Ishikawa (cell line): ENCODE data around the gene RIT1.

Source experiments
- CEBPB ChIP-seq: IDR thresholded peaks from 2 replicates; pipeline ENCODE4 v1.6.1; 2012
- CREB1 ChIP-seq: IDR thresholded peaks from 2 replicates; pipeline ENCODE4 v1.6.1; 2012; ENCODE audit warnings: low read depth
- EGR1 ChIP-seq: IDR thresholded peaks from 2 replicates; pipeline ENCODE4 v1.6.1; 2012
- EP300 ChIP-seq: IDR thresholded peaks from 2 replicates; pipeline ENCODE4 v1.6.1; 2012; ENCODE audit warnings: borderline replicate concordance
- FOXM1 ChIP-seq: IDR thresholded peaks from 2 replicates; pipeline ENCODE4 v1.6.1; 2012; ENCODE audit warnings: low read depth, borderline replicate concordance
- RAD21 ChIP-seq: IDR thresholded peaks from 2 replicates; pipeline ENCODE4 v1.6.1; 2012; ENCODE audit warnings: low read depth
- TCF12 ChIP-seq: IDR thresholded peaks from 2 replicates; pipeline ENCODE4 v1.6.1; 2012; ENCODE audit warnings: low read depth
- TEAD4 ChIP-seq: IDR thresholded peaks from 2 replicates; pipeline ENCODE4 v1.6.1; 2012
- YY1 ChIP-seq: IDR thresholded peaks from 2 replicates; pipeline ENCODE4 v1.6.1; 2012; ENCODE audit warnings: low read depth
- TF ChIP-seq, protein P1 (sequence below): IDR thresholded peaks from 2 replicates; pipeline ENCODE4 v1.6.1; 2012
- TF ChIP-seq, protein P2 (sequence below): IDR thresholded peaks from 2 replicates; pipeline ENCODE4 v1.6.1; 2012
- TF ChIP-seq, protein P3 (sequence below): IDR thresholded peaks from 2 replicates; pipeline ENCODE4 v1.6.1; 2012; ENCODE audit warnings: low read depth, mild to moderate bottlenecking

DNA sequence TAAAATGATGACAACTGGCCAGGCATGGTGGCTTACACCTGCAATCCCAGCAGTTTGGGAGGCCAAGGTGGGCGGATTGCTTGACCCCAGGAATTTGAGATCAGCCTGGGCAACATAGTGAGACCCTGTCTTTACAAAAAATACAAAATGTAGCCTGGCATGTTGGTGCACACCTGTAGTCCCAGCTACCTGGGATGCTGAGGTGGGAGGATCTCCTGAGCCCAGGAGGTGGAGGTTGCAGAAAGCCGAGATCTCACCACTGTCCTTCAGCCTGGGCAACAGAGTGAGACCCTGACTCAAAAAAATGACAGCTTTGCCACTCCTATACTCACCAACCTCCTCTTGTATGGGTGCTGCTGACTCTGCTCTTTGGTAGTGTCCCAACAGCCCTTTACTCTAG lies 33.2 kb downstream of the RIT1 start:
- no peak for TF ChIP-seq TEAD4
- TF ChIP-seq, protein P1, sequence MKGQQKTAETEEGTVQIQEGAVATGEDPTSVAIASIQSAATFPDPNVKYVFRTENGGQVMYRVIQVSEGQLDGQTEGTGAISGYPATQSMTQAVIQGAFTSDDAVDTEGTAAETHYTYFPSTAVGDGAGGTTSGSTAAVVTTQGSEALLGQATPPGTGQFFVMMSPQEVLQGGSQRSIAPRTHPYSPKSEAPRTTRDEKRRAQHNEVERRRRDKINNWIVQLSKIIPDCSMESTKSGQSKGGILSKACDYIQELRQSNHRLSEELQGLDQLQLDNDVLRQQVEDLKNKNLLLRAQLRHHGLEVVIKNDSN: no peak
- no peak for TF ChIP-seq TCF12
- no peak for TF ChIP-seq FOXM1
- no peak for TF ChIP-seq RAD21
- TF ChIP-seq, protein P2, sequence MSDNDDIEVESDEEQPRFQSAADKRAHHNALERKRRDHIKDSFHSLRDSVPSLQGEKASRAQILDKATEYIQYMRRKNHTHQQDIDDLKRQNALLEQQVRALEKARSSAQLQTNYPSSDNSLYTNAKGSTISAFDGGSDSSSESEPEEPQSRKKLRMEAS: no peak
- TF ChIP-seq, protein P3, sequence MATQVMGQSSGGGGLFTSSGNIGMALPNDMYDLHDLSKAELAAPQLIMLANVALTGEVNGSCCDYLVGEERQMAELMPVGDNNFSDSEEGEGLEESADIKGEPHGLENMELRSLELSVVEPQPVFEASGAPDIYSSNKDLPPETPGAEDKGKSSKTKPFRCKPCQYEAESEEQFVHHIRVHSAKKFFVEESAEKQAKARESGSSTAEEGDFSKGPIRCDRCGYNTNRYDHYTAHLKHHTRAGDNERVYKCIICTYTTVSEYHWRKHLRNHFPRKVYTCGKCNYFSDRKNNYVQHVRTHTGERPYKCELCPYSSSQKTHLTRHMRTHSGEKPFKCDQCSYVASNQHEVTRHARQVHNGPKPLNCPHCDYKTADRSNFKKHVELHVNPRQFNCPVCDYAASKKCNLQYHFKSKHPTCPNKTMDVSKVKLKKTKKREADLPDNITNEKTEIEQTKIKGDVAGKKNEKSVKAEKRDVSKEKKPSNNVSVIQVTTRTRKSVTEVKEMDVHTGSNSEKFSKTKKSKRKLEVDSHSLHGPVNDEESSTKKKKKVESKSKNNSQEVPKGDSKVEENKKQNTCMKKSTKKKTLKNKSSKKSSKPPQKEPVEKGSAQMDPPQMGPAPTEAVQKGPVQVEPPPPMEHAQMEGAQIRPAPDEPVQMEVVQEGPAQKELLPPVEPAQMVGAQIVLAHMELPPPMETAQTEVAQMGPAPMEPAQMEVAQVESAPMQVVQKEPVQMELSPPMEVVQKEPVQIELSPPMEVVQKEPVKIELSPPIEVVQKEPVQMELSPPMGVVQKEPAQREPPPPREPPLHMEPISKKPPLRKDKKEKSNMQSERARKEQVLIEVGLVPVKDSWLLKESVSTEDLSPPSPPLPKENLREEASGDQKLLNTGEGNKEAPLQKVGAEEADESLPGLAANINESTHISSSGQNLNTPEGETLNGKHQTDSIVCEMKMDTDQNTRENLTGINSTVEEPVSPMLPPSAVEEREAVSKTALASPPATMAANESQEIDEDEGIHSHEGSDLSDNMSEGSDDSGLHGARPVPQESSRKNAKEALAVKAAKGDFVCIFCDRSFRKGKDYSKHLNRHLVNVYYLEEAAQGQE: no peak
- TF ChIP-seq YY1: no peak
- TF ChIP-seq EP300: no peak
- no peak for TF ChIP-seq CEBPB
- TF ChIP-seq EGR1: no peak
- TF ChIP-seq CREB1: no peak
